HG03095 (cell line): ENCODE data around the gene SEMA6A.
"Not testable (repeated sequence)": the region's sequence is repeated elsewhere in the genome, so short reads cannot be mapped to it uniquely, and the experiment has no call there.

Source experiments
- ATAC-seq: cut with Tn5 transposase; IDR thresholded peaks from one replicate; pipeline ENCODE4 v1.9.1; 2021; ENCODE audit warnings: moderate library complexity; ENCODE audit not compliant: unreplicated experiment

Gene SEMA6A

GRCh38 chr5:116524051-116524904 lies 50.3 kb downstream of the SEMA6A start:
- ATAC-seq: no peak

DNA sequence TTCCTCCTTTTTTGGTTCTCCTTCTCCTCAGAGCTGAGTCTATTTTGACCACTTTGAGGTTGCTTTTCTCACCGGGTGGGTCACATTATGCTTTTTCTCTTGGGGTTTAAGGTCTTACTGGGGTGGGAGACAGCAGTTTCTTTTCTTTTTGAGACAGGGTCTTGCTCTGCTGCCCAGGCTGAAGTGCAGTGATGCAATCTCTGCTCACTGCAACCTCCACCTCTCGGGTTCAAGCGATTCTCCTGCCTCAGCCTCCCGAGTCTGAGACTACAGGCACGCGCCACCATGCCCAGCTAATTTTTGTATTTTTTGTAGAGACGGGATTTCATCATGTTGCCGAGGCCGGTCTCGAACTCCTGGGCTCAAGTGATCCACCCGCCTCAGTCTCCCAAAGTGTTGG lies 51.4 kb downstream of the SEMA6A start:
- not testable (repeated sequence) for ATAC-seq

GRCh38 chr5:116522356-116523136 lies 52.1 kb downstream of the SEMA6A start:
- no peak for ATAC-seq

DNA sequence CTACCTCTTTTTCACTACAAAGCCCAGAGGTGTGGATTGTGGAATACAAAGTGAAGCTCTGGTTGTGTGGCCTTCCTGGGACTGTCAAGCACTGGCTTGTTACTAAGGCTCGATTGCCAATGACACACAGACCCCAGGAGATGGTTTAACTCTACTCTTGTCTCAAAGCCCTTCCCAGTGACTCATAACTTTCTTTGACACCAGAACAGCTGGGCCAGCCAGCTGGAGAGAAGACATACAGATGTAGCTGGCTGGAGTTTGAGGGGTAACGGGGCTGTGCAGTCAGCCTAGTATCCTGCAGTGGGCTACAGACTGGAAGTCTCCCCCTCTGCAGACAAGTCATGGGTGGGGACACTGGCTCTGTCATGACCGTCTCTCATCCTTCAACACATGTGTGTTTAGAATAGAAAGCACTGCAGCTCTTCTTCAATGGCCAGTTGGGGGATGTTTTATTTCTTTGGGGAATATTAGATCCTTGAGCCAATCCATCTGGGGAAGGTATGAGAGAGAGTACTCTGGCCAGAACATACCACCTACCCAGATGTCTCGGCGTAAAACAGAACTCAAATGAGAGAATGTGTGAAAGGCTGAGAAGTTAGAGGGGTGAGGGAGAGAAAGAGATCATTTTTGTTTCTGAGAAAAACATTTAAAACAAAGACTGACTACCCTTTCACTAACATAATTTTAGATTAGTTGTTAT lies 53.3 kb downstream of the SEMA6A start:
- no peak for ATAC-seq

- no peak for ATAC-seq
Measured at GRCh38 chr5:116520771-116521170, 53.9 kb downstream of the SEMA6A start.

DNA sequence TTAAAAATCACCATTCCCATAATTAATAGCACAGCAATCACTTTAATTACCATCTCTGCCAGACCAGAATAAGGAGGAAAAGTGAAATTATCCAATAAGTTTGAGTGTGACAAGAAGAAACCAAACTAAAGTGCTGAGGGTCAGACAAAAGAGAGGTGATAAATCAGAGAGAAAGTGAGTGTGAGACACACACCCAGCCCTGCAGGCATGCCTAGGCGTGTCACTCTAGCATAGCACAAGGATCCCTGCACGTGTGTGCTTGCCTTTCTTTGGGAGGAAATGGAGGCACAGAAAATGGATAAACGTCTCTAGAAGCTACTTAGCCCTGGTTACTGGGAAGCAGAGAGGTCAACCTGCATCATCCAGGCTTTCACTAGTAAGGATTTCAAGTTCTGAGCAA lies 56.2 kb downstream of the SEMA6A start:
- no peak for ATAC-seq

DNA sequence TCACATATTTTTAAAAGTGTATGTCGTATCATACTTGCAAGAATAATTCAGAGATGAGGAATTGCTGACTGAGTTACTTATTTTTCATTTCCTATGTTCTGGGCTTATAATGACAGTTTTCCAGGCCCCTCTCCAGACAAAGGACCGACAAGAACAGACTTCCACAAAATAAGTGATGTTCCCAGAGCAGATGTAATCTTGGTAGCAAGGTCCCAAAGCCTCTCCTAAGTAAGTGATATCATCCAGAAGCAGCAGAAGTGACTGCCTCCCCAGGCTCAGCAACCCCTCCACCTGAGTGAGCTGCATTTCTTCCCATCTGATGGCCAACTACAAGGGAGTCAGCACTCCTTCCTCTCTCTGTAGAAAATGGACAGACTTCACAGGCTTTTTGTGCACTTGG lies 57.1 kb downstream of the SEMA6A start:
- ATAC-seq: no peak

- ATAC-seq: no peak
Measured at GRCh38 chr5:116516021-116516420, 58.6 kb downstream of the SEMA6A start.

DNA sequence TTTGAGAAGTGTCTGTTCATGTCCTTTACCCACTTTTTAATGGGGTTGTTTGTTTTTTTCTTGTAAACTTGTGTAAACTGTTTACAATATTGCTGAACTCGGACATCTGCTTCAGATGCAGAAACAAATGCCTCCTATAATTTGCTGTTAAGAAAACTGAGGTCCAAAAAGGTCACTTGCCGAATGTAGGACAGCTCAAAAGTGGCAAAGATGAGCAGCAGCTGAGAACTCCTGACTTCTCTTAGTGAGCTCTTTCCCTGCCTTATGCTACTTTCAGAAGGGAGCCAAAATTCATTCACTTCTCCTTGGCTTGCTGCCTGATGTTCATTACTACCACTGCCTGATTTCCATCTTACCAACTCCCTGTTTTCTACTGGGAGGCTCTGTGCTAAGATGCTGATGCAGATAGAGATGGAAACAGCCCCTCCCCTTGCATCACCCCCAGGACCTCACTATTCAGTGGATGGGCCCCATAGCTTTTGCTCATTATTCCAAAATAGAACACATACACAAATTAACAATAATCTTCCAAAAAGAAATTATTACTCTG lies 60.1 kb downstream of the SEMA6A start:
- no peak for ATAC-seq

DNA sequence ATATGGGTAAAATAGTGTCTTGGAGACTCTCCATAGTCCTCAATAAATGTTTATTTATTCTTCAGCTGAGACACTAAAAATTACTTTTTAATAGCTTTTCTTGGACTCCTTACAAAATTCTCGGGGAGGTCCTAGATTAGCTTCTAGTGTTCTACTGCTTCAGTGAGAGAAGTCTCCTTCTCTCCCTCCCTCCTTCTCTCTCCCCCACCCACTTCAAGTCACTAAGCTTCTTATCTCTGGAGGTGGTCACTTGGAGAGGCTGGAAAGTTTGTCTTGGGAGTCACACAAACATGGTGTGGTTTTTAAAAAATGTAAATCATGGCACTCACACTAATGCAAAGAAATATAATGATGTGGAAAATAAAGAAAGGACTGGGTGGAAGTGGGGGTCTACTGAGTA lies 64.1 kb downstream of the SEMA6A start:
- no peak for ATAC-seq

- ATAC-seq: no peak
Measured at GRCh38 chr5:116509483-116510244, 65.0 kb downstream of the SEMA6A start.

GRCh38 chr5:116508835-116509234 lies 65.8 kb downstream of the SEMA6A start:
- ATAC-seq: no peak

- ATAC-seq: no peak
Measured at GRCh38 chr5:116507941-116508655, 66.5 kb downstream of the SEMA6A start.

- ATAC-seq: no peak
Measured at GRCh38 chr5:116507051-116507537, 67.5 kb downstream of the SEMA6A start.

GRCh38 chr5:116506488-116506887 lies 68.1 kb downstream of the SEMA6A start:
- ATAC-seq: no peak

GRCh38 chr5:116504593-116505166 lies 69.9 kb downstream of the SEMA6A start:
- no peak for ATAC-seq

DNA sequence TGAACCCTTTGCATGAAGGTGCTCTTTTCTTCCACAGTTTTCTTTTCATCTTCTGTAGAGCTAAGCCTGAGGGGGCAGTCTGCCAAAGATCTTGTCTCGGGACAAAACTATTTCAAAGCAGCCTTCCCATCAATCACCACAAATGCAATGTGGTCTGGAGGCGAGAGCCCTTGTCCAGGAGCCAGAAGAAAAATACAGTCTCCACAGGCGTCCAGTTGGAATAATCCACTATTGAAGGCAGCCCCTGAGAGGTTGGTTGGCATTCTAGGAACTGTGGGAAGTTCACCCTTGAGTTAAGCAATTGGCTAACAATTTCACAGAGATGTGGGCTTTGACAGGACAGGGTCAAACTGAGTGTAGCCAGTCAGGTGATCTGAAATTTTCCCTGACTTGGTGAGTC lies 72.0 kb downstream of the SEMA6A start:
- no peak for ATAC-seq

GRCh38 chr5:116502138-116502537 lies 72.5 kb downstream of the SEMA6A start:
- no peak for ATAC-seq

- no peak for ATAC-seq
Measured at GRCh38 chr5:116498503-116499048, 76.0 kb downstream of the SEMA6A start.
